GM03348 (cell line): ENCODE measurements around the gene DCAF8.

ENCODE experiments used
- DNase-seq: peaks from one replicate; pipeline ENCODE4 v3.0.0; 2012; ENCODE audit warnings: low spot score

DCAF8 gene

DNA sequence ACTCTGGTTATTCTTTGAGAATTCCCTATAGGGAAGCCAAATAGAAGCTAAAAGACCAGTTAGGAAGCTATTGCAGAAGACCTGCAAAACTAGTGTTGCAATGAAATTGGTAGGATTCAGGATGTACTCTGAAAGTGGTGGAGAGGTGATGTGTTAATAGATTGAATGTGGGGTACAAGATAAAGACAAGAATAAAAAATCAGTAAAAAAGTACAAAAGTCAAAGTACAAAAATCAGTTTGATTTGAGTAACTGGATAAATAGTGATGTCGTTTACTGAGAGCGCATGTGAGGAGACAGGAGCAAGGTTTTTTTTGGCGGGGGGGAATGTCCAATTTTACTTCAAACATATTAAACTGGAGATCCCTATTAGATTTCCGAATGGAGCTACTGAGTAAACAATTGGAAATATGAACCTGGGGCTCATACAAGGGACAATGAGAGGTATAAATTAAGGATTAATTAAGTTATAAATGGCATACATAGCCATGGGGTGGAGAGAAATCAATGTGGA is 2.5 kb upstream of the DCAF8 start:
- DNase-seq: no peak

DNA sequence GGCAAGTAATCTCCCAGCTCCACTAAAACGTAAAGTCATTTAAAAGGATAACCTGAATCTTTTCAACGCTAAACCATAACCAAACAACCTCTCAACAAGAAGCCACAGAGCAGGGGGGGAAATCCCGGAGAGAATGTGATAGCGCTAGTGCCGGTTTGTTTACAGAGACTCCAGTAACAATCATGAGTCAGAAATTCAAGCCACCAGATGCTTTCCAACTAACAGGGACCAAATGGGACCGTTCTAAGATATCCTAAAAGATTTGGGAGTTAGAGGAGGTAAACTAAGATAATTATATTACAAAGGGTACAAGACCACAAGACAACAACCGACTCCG is 825 bp downstream of the DCAF8 start:
- DNase-seq: peak; percentile 61

DNA sequence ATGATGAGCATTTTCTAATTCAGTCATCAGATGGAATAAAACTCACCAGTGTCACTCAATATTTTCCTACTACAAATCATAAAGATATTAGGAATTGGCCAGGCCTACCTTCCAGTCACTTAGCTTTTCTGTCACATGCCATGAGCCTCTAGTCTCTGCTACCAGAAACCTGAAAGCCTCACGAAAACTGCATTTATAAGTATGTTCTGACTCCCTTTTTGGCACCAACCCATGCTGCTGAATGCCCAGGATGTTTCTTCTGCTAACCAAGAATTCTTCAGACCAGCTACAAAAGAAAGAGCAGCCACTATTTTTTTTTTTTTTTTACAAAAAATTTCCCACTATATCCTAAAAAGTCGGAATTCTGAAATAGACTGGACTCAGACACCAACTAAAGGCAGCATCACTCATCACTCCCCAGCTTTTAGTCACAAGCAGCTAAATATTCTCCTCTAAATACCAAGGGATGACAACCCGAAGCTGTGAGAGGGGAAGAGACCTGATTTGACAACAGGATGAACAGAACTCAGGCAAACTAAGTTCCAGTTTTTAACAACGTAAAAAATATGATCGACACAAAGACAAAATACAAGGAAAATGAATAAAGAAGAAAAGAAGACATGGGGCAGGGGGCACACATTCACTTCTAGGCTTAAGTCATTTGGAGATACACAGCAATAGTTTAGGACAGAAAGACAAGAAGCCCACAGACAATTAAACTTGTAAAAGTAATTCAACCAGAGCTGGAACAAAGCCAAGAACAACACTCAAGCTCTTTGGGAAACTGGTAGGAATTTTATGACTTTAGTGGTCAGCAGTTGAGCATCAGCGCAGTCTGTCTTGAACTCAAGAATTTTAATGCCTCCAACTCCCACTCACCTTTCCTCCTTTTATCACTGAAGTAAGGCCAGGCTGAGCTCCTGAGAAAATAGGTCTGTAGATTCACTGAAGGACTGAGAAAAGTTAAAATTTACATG is 1.7 kb downstream of the DCAF8 start:
- peak; percentile 42 for DNase-seq

DNA sequence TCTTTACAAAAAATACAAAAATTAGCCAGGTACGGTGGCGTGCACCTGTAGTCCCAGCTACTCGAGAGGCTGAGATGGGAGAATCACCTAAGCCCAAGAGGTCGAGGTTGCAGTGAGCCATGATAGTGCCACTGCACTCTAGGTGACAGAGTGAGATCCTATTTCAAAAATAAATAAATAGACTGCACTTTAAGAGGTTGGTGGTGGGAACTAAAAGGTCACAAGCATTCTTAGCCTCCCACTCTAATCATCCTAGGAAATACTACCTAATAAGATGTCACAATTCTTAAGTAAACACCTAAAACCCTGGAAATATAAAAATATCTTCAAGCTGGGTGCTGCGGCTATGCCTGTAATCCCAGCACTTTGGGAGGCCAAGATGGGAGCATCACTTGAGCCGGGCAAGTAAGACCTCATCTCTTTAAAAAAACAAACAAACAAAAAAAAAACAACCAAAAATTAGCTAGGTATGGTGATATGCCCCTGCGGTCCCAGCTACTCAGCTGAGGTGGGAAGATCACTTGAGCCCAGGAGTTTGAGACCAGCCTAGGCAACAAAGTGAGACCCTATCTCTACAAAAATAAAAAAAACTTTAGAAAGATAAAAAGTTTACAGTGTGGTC is 4.1 kb downstream of the DCAF8 start:
- DNase-seq: no peak

DNA sequence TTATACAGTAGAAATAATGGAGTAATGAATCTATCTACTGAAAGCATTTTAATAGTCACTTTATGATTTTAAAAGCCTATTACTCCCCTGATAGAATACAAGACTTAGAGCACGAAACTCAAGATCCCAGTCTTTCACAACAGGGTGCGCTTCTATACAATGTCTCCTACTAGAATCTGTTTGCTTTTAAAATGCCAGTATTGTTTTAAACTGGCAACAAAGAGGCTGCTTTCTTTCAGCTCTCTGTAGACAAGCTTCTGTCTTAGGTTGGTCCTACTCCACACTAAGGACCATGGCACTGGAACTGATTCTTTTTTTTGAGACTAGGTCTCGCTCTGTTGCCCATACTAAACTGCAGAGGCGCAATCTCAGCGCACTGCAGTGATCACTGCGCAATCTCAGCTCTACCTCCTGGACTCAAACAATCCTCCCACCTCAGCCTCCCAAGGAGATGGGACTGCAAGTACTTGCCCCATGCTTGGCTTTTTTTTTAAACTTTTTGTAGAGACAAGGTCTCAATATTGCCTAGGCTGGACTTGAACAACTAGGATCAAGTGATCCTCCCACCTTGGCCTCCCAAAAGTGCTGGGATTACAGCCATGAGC is 4.8 kb downstream of the DCAF8 start:
- DNase-seq: no peak

DNA sequence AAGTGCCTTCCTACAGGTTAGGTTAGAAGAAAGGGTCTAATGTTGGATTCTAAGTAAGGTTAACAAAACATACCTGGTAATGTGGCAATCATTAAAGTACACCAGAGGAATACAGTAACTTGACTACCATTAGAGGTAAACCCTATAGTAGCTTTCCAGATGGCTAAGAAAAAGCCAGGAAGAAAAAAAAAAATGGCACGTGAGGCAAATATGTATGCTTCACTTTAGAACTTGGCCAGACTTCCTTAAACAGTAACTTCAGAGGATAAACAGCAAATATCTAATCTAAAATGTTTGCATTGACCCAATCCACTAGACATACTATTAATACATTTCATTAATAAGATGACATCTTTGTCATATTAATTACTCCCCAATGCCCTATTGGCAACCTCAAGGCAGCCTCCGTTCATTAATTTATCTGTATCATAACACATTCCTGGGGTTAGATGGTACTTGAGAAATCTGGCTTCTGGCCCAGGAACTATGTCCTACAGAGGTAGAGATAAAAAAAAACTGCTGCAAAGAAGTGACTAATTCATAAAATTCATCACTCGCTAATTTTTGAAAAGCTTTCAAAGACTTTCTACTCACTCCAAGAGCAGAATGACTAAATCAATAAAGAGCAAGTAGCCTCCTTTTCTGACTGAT is 5.8 kb downstream of the DCAF8 start:
- DNase-seq: peak; percentile 76

DNA sequence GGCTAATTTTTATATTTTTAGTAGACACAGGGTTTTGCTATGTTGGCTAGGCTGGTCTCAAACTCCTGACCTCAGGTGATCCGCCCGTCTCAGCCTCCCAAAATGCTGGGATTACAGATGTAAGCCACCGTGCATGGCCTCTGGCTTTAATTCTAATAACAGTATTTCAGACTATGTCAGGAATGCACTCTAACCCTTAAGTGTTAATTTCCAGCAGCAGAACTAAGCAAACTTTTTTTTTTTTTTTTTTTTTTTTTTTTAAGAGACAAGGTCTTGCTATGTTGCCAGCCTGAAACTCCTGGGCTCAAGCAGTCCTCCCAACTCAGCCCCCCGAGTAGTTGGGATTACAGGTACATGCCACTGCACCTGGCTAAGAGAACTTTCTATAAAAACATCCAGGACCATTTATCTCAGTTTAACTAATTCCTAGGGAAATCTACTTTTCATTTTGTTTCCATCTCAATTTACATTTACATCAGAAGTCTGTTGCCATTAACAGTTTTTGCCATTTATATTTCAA is 6.5 kb downstream of the DCAF8 start:
- no peak for DNase-seq

DNA sequence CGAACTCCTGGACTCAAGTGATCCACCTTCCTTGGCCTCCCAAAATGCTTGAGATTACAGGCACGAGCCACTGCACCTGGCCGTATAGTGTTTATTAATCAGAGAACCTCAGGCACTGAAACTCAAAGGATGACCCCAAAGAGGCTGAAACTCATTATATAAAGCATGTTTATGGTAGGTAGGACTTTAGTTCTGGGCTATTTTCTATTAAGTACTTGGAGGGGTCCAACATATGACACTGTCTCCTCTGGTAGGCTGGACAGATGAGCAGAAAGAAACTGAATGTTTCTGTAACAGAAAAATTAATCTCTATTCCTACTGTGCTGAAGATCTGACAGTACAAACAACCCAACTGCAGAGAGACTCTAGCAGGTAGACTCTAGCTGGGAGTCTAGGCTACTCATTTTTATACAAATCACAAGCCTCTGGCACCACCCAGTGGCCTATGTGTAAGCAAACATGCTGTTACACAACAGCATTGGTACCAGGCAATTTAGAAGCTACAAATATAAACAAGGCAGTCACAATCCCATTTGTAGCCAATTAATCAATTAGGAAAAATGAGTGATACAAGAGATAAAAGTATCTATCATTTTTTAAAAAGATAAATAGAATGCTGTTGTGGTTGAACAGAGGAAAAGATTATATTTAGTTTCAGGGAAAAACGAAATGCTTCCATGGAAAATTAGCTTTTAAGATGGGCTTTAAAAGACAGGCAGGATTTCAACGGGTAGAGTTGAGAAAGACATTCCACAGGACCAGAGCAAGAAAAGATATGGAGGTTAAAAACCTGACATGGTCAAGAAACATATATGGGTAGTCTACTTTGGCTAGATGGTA is 10.4 kb downstream of the DCAF8 start:
- peak; percentile 80 for DNase-seq

DNA sequence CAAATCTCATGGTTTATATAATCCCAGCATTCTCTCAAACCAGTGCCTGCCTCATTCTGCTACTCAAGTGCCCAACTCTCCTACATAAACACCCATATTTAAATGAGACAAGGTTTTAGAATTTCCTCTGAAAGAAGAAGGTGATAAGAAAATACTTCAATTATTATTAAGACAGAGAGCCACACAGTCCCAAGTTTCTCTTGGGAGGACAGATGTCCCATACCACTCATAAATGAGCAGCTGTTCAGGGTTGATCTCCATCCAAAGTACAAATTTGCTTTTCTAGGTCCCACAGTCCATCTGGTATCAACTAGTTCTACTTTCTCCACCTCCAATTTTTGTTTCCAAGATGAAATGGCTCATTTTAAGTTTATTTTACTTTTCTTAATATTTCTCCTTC is 11.3 kb downstream of the DCAF8 start:
- DNase-seq: no peak

DNA sequence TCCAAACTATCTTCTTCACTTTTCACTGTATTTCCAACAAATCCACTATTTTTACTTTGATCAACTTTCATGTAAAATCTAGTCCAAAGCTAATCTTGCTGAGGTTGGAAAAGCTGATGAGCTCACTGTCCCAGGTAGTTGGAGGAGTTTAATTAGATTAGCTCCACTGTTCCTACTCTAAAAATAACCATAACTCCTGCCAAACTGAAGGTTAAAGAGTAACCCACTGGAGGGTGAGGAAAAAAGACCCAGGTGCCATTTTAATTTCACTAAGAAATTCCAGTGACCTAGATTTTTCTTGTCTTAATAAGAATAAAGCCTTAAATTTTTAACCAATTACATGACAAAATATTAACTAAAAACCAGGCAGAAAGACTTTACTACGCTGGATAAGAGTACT is 15.3 kb downstream of the DCAF8 start:
- DNase-seq: no peak

DNA sequence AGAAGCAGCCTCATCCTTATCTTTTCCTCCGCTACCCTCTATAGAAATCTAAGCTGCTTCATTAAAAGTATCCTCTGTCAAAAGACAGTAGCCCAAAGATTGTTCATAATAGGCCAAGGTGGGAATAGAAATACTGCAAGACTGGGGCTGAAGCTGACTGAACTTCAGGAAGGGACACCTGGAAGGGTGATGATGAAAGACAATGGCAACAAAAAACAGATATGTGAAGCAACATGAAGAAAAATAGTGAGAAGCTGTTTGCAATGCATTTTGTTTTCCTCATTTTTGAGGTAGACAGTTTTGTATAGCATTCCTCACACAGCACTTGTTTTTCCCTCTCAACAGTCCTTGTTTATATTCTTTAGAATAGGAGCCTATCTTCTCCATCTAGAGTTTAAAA is 16.9 kb downstream of the DCAF8 start:
- no peak for DNase-seq

DNA sequence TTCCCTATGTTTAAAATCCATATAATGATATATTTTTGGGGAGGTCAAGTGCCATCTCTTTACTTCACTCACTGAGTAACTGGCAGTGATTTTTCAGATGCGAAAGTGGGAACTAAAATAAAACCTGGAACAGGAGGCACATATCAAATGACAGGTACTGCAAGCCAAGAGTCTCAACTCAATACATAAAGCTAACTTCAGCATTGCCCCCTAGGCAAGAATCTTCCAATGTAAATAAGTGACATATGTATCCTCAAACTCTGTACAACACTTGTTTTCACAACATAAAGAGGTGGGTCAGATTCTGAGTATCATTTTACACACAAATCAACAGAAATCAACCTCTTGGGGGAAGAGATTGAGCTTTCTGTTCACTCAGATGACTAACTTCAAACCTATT is 18.1 kb downstream of the DCAF8 start:
- no peak for DNase-seq

DNA sequence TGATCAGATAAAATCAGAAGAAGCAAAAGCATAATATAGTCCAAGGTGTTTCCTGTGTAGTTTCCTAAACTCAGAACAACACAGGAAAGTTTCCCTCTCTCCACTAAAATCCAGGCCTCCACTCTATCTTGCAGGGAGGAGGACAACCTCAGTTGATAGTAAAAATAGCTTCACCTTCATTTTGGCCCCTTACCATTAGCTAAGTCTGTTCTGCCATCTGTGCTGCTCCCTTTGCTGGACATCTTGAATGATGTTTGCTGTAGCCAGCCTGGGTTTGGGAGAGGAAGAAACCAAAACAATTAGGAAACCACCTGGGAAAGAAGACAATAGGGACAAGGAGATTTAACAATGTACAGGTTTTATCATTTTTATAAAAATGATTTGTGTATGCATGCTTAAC is 18.6 kb downstream of the DCAF8 start:
- DNase-seq: no peak

DNA sequence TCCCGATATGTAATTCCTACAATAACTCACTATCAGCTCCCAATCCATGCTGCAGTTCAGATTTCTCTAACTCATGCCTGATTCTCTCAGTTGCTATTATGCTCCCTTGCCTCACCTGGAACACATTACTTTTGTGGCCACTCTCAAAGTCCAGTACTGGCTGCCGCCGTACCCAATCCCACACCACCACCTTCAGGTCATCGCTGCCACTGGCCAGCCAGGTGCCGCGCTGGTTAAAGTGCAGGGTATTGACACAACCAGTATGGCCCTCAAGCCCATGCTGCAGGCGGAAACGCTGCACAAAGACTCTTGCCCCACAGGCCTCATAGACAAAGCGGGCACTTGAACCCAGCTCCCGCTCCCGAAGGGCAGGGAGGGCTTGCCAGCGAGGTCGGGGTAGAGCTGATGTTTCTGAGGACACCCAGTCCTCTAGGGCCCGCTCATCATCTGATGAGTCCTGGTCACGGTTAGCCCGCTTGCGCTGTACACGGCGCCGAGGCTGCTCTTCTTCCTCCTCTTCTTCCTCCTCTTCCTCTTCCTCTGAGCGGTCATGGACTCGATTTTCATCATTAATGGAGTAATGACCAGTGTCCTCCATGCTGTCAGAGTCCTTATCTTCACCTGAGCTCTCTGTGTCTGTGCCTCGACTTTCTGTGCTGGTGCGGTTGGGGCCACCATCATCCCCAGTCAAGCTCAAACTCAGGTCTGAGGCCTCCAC is 22.6 kb downstream of the DCAF8 start:
- DNase-seq: no peak

DNA sequence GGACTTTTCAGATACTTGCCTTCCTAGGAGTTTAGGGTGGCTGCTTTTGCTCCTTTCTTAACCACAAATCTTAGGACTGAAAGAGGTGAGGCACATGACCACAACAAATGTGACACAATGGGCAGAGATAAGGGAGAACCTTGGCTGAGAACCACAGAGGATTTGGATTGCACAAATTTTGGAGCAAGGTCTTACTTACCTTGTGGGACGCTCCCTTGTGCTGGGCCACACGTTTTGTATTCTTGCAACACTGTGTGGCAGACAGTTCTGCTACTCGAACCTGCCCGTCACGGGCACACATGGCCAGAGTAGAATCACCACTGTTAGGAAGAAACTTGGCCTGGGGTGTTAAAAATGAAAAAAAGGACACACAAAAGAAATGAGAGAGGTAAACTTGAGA is 23.9 kb downstream of the DCAF8 start:
- DNase-seq: no peak

DNA sequence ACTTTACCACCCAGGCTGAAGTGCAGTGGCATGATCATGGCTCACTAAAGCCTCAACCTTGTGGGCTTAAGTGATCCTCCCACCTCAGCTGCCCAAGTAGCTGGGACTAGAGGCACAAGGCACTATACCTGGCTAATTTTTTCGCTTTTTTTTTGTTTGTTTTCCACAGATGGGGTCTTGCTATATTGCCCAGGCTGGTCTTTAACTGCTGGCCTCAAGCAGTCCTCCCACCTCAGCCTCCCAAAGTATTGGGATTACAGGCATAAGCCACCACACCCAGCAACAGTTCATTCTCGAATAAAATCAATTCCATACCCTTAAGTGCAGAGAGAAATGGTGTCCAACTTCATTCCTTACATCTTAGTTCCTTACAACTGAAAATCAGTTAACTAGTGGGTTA is 24.8 kb downstream of the DCAF8 start:
- no peak for DNase-seq

DNA sequence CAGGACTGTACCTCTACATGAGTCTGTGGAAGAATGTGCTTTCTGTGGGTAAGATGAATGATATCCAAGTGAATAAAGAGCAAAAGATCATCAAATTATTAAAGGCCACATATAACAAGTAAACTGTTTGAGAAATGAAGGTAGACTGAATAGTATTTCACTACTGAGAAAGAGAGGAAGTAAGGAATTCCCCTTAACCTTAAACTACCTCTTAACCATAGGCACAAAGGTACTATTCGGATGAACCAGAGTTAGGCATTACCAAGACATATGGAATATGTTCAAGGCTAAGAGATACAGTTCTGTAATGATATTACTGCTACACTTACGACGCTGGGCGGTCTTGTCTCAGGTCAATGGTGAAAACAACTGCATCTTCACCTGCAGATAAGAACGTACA is 25.5 kb downstream of the DCAF8 start:
- DNase-seq: no peak

DNA sequence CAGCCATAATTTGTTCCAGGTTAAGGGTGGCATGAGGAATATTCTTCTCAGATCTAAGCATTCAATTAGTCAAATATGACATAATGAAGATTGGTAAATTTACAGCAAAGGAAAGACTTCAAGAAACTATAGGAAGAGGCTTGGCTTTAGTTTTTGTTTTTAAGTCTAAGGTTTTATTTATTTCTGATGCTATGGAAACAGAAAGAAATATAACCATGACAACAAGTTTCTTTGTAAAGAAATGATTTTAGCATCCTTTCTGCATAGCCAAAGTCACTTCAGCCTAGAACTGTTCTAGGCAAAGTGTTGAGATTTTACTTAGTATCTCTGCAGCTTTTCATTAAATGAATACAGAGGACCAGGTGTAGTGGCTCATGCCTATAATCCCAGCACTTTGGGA is 29.4 kb downstream of the DCAF8 start:
- DNase-seq: no peak

DNA sequence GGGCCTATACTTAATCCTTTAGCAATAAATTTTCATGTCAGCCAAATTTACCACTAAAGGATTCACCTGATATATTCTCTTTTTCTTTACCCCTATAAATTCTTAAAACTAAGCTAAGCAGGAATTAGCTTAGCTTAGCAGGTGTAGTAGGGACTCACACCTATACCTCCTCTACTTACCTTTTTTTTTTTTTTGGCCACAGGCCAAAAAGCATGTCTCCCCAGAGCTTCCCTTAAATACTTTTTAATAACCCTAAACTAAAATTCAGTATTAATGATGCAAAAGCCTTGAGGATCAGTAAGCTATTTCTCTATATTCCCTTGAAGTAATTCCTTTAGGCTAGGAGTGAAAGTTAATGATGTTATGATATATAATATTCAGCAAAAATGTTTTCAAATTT is 33.9 kb downstream of the DCAF8 start:
- DNase-seq: no peak

DNA sequence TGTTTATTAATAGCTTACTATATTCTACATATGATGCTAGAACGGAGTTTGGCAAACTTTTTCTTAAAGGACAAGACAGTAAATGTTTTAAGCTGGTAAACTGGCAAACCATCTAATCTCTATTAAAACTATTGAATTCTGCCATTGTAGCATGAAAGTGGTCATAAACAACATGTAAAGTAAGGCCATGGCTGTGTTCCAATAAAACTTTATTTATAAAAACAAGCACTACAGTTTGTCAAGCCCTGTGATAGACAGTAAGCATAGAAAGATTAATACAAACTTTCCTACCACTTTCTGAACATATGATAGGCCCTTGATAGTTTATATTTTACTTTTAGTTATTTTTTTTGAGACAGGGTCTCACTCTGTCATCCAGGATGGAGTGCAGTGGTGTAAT is 34.8 kb downstream of the DCAF8 start:
- DNase-seq: no peak

DNA sequence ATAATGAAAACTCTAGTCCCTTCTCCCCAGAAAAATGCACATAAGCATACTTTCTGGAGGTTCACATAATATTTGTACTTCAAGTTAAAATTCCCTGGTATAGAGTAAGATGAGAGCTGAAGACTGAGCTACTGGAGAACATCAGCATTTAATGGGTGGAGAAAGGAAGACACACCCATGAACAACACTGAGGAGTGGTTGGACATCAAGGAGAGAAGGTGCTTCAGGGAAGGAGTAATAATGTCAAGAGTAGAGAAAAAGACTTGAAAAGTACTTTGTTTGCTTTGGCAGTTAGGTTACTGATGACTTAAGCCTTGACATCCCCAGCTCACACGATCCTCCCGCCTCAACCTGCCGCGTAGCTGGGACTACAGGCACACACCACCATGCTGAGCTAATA is 35.3 kb downstream of the DCAF8 start:
- DNase-seq: no peak
